Naive thymus-derived CD8-positive, alpha-beta T cell (primary cell): ENCODE measurements around the gene ARHGAP40. TPM values are rescaled to one million over a fixed set of nuclear protein-coding genes. Genes with fewer than 3 reads are reported as not detected.
A peak's percentile ranks its signal among the peaks of the same experiment; 100 is the strongest.

Source experiments
- ATAC-seq, 2 donors: fragments of 150-1000 bp; cut with Tn5 transposase in 1 of 2; sonication (Bioruptor Pico), chemical (Tn5 transposase) in 1 of 2; 1 replicate in 1 of 2; 2 replicates in 1 of 2; pipeline ENCODE4 v1.10.0; 2021; ENCODE audit warnings: mild to moderate bottlenecking in 2 of 2, moderate library complexity in 2 of 2
- POLR2A ChIA-PET: fragments of 350-600 bp; sonication (Branson Sonifier 250); formaldehyde crosslinking; loops from one replicate; lab custom pipeline; 2021; ENCODE audit warnings: antibody characterized with exemption; lab: Charles Lee
- DNase-seq, 10 donors: peaks; one replicate each; pipeline versions ENCODE4 v3.0.0 to v3.0.0-alpha.2; 2020 to 2022
- H3K27ac Mint-ChIP-seq, 10 donors: one replicate each; pipeline ENCODE4 v1.8.0; 2020 to 2022; ENCODE audit warnings: mild to moderate bottlenecking in 10 of 10, mixed read lengths in 10 of 10, moderate library complexity in 4 of 10, inconsistent platforms in 1 of 10
- H3K27me3 Mint-ChIP-seq, 5 donors: one replicate each; pipeline ENCODE4 v1.8.0; 2021 to 2022; ENCODE audit warnings: mixed read lengths in 5 of 5
- H3K36me3 Mint-ChIP-seq, 3 donors: one replicate each; pipeline ENCODE4 v1.8.0; 2020 to 2022; ENCODE audit warnings: mixed read lengths in 3 of 3, mild to moderate bottlenecking in 2 of 3, inconsistent platforms in 1 of 3
- H3K4me1 Mint-ChIP-seq, 4 donors: one replicate each; pipeline ENCODE4 v1.8.0; 2021 to 2022; ENCODE audit warnings: mixed read lengths in 4 of 4
- H3K4me3 Mint-ChIP-seq, 10 donors: one replicate each; pipeline ENCODE4 v1.8.0; 2020 to 2022; ENCODE audit warnings: mild to moderate bottlenecking in 10 of 10, mixed read lengths in 10 of 10, moderate library complexity in 6 of 10, inconsistent platforms in 1 of 10
- H3K9me3 Mint-ChIP-seq, 9 donors: one replicate each; pipeline ENCODE4 v1.8.0; 2020 to 2022; ENCODE audit warnings: mixed read lengths in 9 of 9, mild to moderate bottlenecking in 3 of 9, inconsistent platforms in 1 of 9, moderate library complexity in 1 of 9
- polyA plus RNA-seq, 3 donors: library from polyadenylated mRNA; unstranded; fragments of 300-500 nt; fragmentation: Illumina TruSeq; gene quantifications; one replicate each; pipeline ENCODE4 v1.2.3, GENCODE V29; 2021
- total RNA-seq, 8 experiments: library from RNA in 2 of 8; stranded (reverse) in 2 of 8; gene quantifications; one replicate each; pipeline ENCODE4 v1.2.3 and lab custom pipeline; 2021 to 2026

The ARHGAP40 gene
- total and polyA plus RNA-seq, 5 experiments from 2014 or later = not detected

DNA sequence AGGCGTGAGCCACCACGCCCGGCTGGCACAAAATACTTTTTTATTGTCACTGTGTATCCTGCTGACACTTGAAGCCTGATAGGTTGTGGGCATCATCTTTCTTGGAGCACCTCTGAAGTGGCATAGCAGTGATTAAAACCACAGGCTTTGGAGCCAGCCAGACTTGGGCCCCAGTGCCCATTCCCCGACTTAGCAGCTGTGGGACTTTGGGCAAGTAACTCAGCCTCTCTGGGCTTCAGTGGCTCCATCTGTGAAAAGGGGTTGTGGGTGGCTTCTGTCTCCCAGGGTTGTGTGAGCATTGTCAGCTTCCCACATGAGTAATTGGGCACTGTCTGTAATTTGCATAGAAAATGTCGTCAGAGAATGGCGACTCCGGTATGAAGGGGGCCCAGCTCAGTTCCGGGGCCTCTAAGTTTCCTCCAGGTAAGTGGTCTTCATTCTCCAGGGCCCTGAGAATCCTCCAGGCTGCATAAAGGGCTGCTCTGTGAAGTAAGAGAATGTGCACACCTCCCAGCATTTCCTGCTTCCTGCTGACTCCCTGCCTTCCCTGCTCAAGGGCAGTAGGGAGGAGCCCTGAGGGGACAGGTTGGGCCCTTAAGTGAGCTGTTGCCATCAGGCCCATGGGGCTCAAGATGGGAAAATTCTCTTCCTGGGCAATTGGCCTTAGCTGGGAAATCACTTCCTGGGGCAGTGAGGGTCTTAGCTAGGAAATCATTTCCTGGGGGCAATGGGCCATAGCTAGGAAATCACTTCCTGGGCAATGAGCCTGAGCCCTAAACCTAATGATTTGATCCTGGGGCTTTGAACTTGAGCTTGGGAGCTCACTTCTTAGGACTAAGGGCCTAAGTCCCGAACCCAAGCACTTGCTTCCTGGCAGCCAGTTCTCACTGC, 27.2 kb downstream of the ARHGAP40 start:
- H3K4me1 Mint-ChIP-seq = peaks cover 3 to 5% (median 4%) of the 10 kb centered on the region in 4 donors
- DNase-seq (no peak), ATAC-seq (no peak)
- H3K4me3 Mint-ChIP-seq = no peak overlapping the region
- H3K27me3 Mint-ChIP-seq = peaks cover 3 to 11% (median 6%) of the 10 kb centered on the region in 5 donors
- H3K27ac Mint-ChIP-seq = no peak overlapping the region
- H3K36me3 Mint-ChIP-seq = no peaks in the 10 kb centered on the region
- POLR2A ChIA-PET = interaction anchor here (0.7 kb wide), 1 partner anchor 12 kb away, joined by 5 read pairs; no protein-coding TSS in a partner anchor
- peaks cover 0 to 9% (median 0%) of the 10 kb centered on the region in 9 donors for H3K9me3 Mint-ChIP-seq

DNA sequence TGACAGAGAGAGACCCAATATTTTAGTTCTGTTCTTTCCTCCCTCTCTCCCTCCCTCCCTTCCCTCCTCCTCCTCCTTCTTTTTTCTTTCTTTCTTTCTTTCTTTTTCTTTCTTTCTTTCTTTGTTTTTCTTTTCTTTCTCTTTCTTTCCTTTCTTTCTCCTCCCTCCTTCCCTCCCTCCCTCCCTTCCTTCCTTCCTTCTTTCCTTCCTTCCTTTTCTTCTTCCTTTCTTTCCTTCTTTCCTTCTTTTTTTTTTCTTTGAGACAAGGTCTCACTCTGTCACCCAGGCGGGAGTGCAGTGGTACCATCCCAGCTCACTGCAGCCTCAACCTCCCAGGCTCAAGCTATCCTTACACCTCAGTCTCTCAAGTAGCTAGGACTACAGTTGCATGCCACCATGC, 28.4 kb downstream of the ARHGAP40 start:
- POLR2A ChIA-PET = no interaction called here
- Mint-ChIP-seq H3K4me3 (no peak overlapping the region), H3K9me3 (no peaks in the 10 kb centered on the region), H3K27ac (no peak overlapping the region), H3K27me3 (peaks cover 3 to 16% (median 15%) of the 10 kb centered on the region in 5 donors), H3K4me1 (peaks cover 3 to 7% (median 5%) of the 10 kb centered on the region in 4 donors), H3K36me3 (no peaks in the 10 kb centered on the region)
- ATAC-seq (no peak), DNase-seq (no peak)

DNA sequence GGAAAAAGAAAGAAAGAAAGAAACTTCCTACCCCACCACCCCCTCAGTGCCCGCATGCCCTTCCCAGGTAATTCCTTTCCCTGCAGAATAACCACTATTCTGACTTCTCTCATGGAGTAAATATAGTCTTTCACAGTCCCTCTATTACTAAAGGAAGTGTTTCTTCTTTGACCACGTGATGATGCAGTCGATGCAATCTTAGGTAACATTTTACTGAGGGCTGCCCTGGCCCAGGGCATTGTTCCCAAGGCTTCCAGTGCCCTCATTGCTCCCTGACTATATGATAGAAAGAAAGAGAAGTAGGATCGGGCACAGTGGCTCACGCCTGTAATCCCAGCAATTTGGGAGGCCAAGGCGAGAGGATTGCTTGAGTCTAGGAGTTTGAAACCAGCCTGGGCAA, 29.1 kb downstream of the ARHGAP40 start:
- H3K27me3 Mint-ChIP-seq = peaks cover 3 to 17% (median 15%) of the 10 kb centered on the region in 5 donors
- H3K27ac Mint-ChIP-seq = no peak overlapping the region
- no peak overlapping the region for H3K4me3 Mint-ChIP-seq
- no peaks in the 10 kb centered on the region for H3K36me3 Mint-ChIP-seq
- no peaks in the 10 kb centered on the region for H3K9me3 Mint-ChIP-seq
- peaks cover 3 to 7% (median 5%) of the 10 kb centered on the region in 4 donors for H3K4me1 Mint-ChIP-seq
- POLR2A ChIA-PET = interaction anchor here (0.6 kb wide), 1 partner anchor 340 kb away, joined by 3 read pairs; no protein-coding TSS in a partner anchor
- ATAC-seq = no peak
- DNase-seq = no peak

DNA sequence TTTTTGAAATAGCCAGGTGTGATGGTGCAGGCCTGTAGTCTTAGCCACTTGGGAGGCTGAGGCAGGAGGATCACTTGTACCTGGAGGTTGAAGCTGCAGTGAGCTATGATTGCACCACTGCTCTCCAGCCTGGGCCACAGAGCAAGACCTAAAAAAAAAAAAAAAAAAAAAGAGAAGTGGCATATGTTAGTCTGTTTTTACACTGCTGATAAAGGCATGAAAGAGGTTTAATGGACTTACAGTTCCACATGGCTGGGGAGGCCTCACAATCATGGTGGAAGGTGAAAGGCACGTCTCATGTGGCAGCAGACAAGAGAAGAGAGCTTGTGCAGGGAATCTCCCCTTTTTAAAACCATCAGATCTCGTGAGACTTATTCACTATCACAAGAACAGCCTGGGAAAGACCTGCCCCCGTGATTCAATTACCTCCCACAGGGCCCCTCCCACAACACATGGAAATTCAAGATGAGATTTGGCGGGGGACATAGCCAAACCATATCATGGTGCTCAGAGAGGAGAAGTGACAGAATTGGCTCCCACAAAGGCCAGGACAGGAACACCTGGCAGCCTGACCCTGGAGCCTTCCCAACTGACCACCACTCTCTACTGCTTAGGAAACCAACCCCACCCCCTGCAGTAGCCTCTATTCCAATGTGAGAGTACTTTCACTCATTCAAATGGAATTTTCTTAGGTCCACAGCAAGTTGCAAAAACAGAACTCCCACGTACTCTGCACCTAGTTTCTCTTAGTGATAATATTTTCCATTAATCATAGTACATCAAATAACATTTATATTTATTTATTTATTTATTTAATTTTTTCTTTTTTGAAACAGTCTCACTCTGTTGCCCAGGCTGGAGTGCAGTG, 29.8 kb downstream of the ARHGAP40 start:
- no peak overlapping the region for H3K27ac Mint-ChIP-seq
- H3K9me3 Mint-ChIP-seq = peaks cover 0 to 2% (median 0%) of the 10 kb centered on the region in 9 donors
- POLR2A ChIA-PET = interaction anchor here (0.6 kb wide), 1 partner anchor 340 kb away, joined by 3 read pairs; no protein-coding TSS in a partner anchor
- no peak for ATAC-seq
- no peaks in the 10 kb centered on the region for H3K36me3 Mint-ChIP-seq
- peaks cover 3 to 7% (median 5%) of the 10 kb centered on the region in 4 donors for H3K4me1 Mint-ChIP-seq
- no peak for DNase-seq
- H3K27me3 Mint-ChIP-seq = peaks cover 6 to 19% (median 15%) of the 10 kb centered on the region in 5 donors
- H3K4me3 Mint-ChIP-seq = no peak overlapping the region

DNA sequence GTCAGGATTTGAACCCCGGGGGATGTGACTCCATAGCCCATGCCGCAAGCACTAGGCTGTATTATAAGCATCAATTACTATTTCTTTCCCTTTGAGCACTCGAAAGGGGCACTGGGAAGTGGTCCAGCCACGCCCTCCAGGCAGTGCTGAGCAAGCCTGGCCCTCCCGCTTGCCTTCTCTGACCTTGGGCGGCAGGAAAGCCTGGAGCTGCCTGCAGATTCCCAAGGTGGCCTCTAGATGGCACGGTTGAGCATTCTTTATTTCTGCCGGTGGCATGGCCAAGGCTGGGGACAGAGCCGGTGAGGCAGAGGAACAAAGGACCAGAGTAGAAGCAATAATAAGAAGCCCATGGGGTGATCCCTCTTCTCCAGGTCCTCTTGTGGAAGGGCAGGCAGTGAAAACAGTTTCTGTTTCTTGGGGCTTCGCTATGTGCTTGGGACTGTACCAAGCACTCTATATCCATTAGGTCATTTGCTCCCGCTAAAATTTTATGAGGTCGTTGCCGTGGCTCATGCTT, 32.0 kb downstream of the ARHGAP40 start:
- H3K27ac Mint-ChIP-seq = no peak overlapping the region
- POLR2A ChIA-PET = no interaction called here
- H3K27me3 Mint-ChIP-seq = peaks cover 10 to 18% (median 15%) of the 10 kb centered on the region in 5 donors
- peaks cover 0 to 2% (median 0%) of the 10 kb centered on the region in 9 donors for H3K9me3 Mint-ChIP-seq
- no peak overlapping the region for H3K4me3 Mint-ChIP-seq
- H3K36me3 Mint-ChIP-seq = no peaks in the 10 kb centered on the region
- H3K4me1 Mint-ChIP-seq = peaks cover 3 to 7% (median 5%) of the 10 kb centered on the region in 4 donors
- DNase-seq (peak; percentile 27 to 69 (median 50)), ATAC-seq (peak; percentile 76 to 81)

DNA sequence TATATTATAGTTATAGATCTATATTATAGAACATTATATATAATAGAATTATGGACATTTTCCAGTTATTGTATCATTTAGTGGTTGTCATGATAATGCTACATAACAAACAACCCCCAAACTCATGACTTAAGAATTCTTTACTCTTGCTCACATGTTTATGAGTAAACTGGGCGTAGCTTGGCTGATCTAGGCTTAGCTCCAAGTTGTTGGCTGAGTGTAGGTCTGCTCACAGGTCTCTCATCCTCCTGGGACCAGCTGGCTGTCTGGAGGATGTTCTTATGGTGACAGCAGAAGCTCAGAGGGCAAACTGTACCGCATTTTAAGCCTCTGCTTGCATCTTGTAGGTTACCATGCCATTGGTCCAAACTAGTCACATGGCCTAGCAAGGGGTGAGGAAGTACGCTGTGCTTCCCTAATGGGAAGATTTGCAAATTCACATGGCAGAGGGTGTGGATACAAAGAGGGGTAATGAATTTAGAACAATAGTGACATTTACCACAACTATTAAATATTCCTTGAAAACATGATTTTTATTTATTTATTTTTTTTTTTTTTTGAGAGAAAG, 34.2 kb downstream of the ARHGAP40 start:
- H3K4me3 Mint-ChIP-seq = no peak overlapping the region
- ATAC-seq (no peak), DNase-seq (no peak)
- POLR2A ChIA-PET = interaction anchor here (0.7 kb wide), 1 partner anchor 535 kb away, joined by 3 read pairs; no protein-coding TSS in a partner anchor
- peaks cover 3 to 7% (median 5%) of the 10 kb centered on the region in 4 donors for H3K4me1 Mint-ChIP-seq
- peak overlapping the region in 1 of 10 donors; percentile 42 for H3K27ac Mint-ChIP-seq
- H3K36me3 Mint-ChIP-seq = no peaks in the 10 kb centered on the region
- peaks cover 11 to 22% (median 15%) of the 10 kb centered on the region in 5 donors for H3K27me3 Mint-ChIP-seq
- peaks cover 0 to 2% (median 0%) of the 10 kb centered on the region in 9 donors for H3K9me3 Mint-ChIP-seq

DNA sequence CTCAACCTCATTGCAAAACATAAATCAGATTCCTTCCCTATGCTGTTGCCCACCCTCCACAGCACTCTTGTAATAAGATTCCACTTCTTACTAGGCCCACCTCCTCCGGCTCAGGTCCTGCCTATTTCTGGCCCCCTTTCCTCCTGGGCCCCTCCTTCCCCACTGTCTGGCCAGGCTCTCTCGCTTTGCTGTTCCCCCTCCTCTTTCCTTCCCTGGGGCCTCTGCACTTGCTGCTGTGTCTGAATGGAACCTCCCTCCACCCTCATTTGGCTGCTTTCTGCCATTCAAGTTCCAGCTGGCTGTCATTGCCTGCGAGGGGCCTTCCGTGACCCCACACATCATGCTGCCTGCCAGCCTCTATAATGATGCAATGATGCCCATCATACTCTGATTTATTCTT, 38.9 kb downstream of the ARHGAP40 start:
- no peak for ATAC-seq
- H3K4me3 Mint-ChIP-seq = no peak overlapping the region
- H3K4me1 Mint-ChIP-seq = peaks cover 0 to 2% (median 0%) of the 10 kb centered on the region in 4 donors
- H3K36me3 Mint-ChIP-seq = no peaks in the 10 kb centered on the region
- peaks cover 0 to 2% (median 0%) of the 10 kb centered on the region in 9 donors for H3K9me3 Mint-ChIP-seq
- no peak for DNase-seq
- peaks cover 17 to 34% (median 21%) of the 10 kb centered on the region in 5 donors for H3K27me3 Mint-ChIP-seq
- peak overlapping the region in 2 of 10 donors; percentile 37 to 44 for H3K27ac Mint-ChIP-seq
- POLR2A ChIA-PET = no interaction called here

DNA sequence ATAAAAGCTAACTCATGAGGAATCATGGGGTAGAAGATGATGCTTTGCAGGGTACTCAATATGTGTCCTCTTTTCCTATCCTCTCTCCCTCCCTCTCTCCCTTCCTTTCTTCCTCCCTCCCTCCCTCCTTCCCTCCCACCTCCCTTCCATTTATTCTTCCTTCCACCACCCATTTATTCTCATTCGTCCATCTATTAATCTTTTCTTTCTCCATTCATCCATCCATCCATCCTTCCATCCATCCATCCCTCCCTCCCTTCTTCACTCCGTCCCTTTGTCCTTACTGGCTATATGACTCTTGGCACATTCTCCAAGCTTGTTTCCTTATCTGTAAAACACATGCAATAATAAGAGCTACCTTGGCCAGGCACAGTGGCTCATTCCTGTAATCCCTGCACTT, 40.9 kb downstream of the ARHGAP40 start:
- Mint-ChIP-seq H3K9me3 (no peaks in the 10 kb centered on the region), H3K36me3 (no peaks in the 10 kb centered on the region), H3K4me1 (peaks cover 3 to 9% (median 7%) of the 10 kb centered on the region in 4 donors), H3K4me3 (no peak overlapping the region), H3K27ac (no peak overlapping the region), H3K27me3 (peaks cover 17 to 48% (median 32%) of the 10 kb centered on the region in 5 donors)
- POLR2A ChIA-PET = no interaction called here
- no peak for DNase-seq
- no peak for ATAC-seq

DNA sequence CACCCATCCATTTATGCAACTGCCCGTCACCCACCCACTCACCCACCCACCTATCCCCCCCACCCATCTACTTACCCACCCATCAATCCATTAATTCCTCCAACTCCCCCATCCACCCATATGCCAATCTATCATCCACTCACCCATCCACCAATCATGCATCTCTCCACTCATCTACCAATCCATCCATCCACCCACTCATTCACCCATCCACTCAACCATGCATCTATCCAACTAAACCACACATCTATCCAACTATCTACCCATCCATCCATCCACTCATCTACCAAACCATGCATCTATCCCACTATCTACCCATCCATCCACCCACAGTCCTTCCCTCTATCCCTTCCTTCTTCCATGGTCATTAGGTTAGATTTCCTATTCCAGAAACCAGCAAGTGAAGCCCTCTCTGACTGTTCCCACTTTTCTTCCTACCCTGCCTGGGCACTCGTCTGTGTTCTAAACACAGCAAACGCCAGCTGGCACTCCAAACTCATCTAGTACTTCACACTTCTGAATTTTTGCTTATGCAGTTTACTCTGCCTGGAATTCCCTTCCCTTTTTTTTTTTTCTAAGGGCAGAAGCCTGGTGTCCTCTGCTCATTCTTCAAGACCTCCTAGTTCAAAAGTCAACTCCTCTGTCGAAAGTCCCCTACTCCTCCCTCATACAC, 43.1 kb downstream of the ARHGAP40 start:
- Mint-ChIP-seq H3K4me3 (no peak overlapping the region), H3K4me1 (peaks cover 3 to 9% (median 7%) of the 10 kb centered on the region in 4 donors), H3K36me3 (no peaks in the 10 kb centered on the region), H3K9me3 (no peaks in the 10 kb centered on the region), H3K27me3 (peaks cover 21 to 57% (median 41%) of the 10 kb centered on the region in 5 donors), H3K27ac (no peak overlapping the region)
- POLR2A ChIA-PET = no interaction called here
- no peak for ATAC-seq
- DNase-seq = no peak

DNA sequence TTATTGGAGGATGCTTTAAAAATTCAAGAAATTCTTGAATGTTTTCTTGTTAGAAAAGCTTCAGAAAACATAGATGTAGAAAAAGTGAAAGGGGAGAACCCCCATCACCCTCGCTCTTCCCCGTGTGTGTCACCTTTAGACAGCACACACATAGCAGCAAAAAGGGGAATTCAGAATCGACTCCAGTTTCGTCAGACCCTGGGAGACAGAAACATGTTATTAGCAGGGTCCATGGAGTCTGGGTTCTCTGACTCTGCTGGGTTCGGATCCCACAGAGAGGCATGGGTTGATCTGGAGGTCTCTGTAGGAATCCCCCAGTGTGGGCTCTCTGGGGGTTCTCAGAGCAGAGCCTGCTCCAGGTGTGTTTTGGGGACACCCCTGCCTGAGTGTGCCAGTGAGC, 43.7 kb downstream of the ARHGAP40 start:
- peak overlapping the region in 1 of 10 donors; percentile 32 for H3K27ac Mint-ChIP-seq
- H3K4me3 Mint-ChIP-seq = peak overlapping the region in 1 of 10 donors; percentile 27
- H3K27me3 Mint-ChIP-seq = peaks cover 21 to 60% (median 42%) of the 10 kb centered on the region in 5 donors
- H3K4me1 Mint-ChIP-seq = peaks cover 3 to 7% (median 7%) of the 10 kb centered on the region in 4 donors
- H3K9me3 Mint-ChIP-seq = no peaks in the 10 kb centered on the region
- ATAC-seq = no peak
- no peaks in the 10 kb centered on the region for H3K36me3 Mint-ChIP-seq
- DNase-seq = no peak
- POLR2A ChIA-PET = no interaction called here

DNA sequence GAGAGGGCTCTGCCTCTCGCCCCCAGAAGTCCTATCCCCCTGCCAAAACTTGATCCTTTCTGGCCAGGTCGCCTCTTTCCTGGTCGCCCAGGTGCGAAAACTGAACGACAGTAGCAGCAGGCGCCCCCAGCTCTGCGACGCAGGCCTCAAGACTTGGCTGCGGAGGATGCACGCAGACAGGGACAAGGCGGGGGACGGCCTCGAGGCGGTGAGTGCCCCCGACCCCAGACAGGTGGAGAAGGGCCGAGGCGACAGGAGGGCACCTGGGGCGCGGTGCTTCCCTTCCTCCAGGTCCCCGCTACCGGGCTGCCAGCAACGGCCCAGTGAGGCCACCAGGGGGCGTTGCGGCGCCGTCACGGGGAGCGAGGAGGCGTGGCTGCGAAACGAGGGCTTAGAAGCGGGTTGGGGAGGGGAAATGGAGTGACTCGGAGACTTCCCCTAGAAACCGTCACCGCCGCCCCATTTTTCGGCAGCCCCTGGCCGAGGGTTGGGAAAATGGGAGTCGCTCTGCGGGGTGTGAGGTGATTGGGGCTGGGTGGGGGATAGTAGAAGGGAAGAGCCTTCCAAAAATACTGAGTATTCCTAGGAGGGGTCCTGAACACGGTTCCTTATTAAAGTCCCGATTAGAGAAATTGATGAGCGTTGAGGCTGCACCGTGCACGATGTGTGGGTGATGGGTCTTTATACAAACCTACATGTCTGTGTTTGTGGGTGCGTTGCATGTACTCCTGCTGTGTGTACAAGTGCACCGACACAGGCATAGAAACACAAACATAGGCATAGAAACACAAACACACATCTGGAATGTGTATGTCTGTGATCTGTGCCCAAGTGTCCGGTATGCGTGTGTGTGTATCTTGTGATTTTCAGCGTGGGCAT, 44.6 kb downstream of the ARHGAP40 start:
- Mint-ChIP-seq H3K9me3 (no peaks in the 10 kb centered on the region), H3K4me3 (peak overlapping the region; percentile 72 to 89 (median 82)), H3K27ac (peak overlapping the region in 6 of 10 donors; percentile 66 to 87 (median 80)), H3K4me1 (peaks cover 3 to 7% (median 7%) of the 10 kb centered on the region in 4 donors), H3K27me3 (peaks cover 18 to 53% (median 42%) of the 10 kb centered on the region in 5 donors), H3K36me3 (no peaks in the 10 kb centered on the region)
- POLR2A ChIA-PET = no interaction called here
- ATAC-seq = peak; percentile 98 to 99
- peak; percentile 79 to 94 (median 91) for DNase-seq
